Adrenal gland (tissue), 12 donors: ENCODE measurements around the gene CCDC138. TPM values are rescaled to one million over a fixed set of nuclear protein-coding genes. Genes with fewer than 3 reads are reported as not detected.

Source experiments
- DNase-seq, 7 donors: peaks; one replicate each; pipeline ENCODE4 v3.0.0-alpha.2; 2019 to 2020
- H3K27ac ChIP-seq, 5 donors: fragments of 200-600 bp; sonication (generic) in 4 of 5; 1 replicate in 3 of 5; 2 replicates in 2 of 5; pipeline versions ENCODE4 v1.5.1 to v1.8.0; 2016 to 2020; ENCODE audit warnings: mild to moderate bottlenecking in 1 of 5
- H3K27me3 ChIP-seq: fragments of 200-600 bp; 2 replicates; pipeline ENCODE4 v1.8.0; 2021
- H3K36me3 ChIP-seq, 2 donors: fragments of 200-600 bp; replicated peaks in 1 of 2; 1 replicate in 1 of 2; 2 replicates in 1 of 2; pipeline versions ENCODE4 v1.5.1 to v1.8.0; 2018 to 2022
- H3K4me1 ChIP-seq, 2 donors: fragments of 200-600 bp; replicated peaks in 1 of 2; 1 replicate in 1 of 2; 2 replicates in 1 of 2; pipeline versions ENCODE4 v1.5.1 to v1.8.0; 2018 to 2021
- H3K4me3 ChIP-seq, 4 donors: fragments of 200-600 bp; sonication (generic) in 3 of 4; one replicate each; pipeline ENCODE4 v1.5.1; 2016 to 2018
- H3K9me3 ChIP-seq, 3 donors: fragments of 200-600 bp; sonication (generic) in 1 of 3; replicated peaks in 1 of 3; 1 replicate in 2 of 3; 2 replicates in 1 of 3; pipeline versions ENCODE4 v1.5.1 to v1.8.0; 2016 to 2021
- CTCF ChIP-seq, 6 experiments: fragments of 450-650 bp in 4 of 6; fragments of 200-600 bp in 2 of 6; sonication (generic) in 1 of 6; IDR thresholded peaks; 1 replicate in 5 of 6; 2 replicates in 1 of 6; pipeline versions ENCODE4 v1.5.1 to v1.8.0; 2016 to 2021; ENCODE audit warnings: antibody characterized with exemption in 6 of 6, mild to moderate bottlenecking in 2 of 6, moderate library complexity in 1 of 6
- POLR2A ChIP-seq, 2 donors: fragments of 450-650 bp; IDR thresholded peaks; one replicate each; pipeline ENCODE4 v1.6.1; 2017; ENCODE audit warnings: antibody characterized with exemption in 2 of 2, mild to moderate bottlenecking in 2 of 2, moderate library complexity in 1 of 2
- WGBS, 4 donors: extraction: QIAGEN DNeasy Blood & Tissue Kit in 2 of 4; methylation state at CpG; one replicate each; pipeline versions ENCODE4 v1.1.5 to v1.1.7; 2013 to 2017; 5-methylcytosine and 5-hydroxymethylcytosine counted together
- intact Hi-C, 2 donors: fragments of 100-400 bp; cut with DNase I; formaldehyde crosslinking; loops; one replicate each; pipeline versions ENCODE4 v1.14.1 to v1.15.0; 2022 to 2023
- polyA plus RNA-seq, 3 donors: library from polyadenylated mRNA; stranded (reverse); fragments of 200-250 nt in 2 of 3; fragments of 350-450 nt in 1 of 3; fragmentation: Illumina TruSeq in 1 of 3; extraction: RNeasy Lipid Tissue Mini Kit (QIAGEN cat#74804) in 1 of 3; gene quantifications; one replicate each; pipeline ENCODE4 v1.2.3, GENCODE V29; 2013 to 2014
- total RNA-seq, 9 donors: library from RNA; depleted of rRNA in 4 of 9; stranded (reverse); fragments of >200 nt in 4 of 9; fragments of 120-200 nt in 1 of 9; fragmentation: NEBNext Ultra II Directional in 1 of 9; extraction: Animal tissue kit (Norgen Biotek cat#: 25700) in 1 of 9; gene quantifications; one replicate each; pipeline versions ENCODE4 v1.1.0 to v1.2.4, GENCODE V29; 2013 to 2023
- donor health status: healthy with polysubstance abuse.
- donor health status: Bipolar disorder and iron deficiency.
- donor health status: DM: yes; HTN: yes; CAD: no.
- donor health status: DM: no; HTN: no; CAD: no.
- donor health status: DM: no; HTN: no; CAD: no.
- donor health status: DM: yes; HTN: yes; CAD: no.

The CCDC138 gene
- total and polyA plus RNA-seq, 12 donors: 1.0 to 8.0 (median 2.1) TPM

GRCh38 chr2:108923019-108923700, 136.6 kb downstream of the CCDC138 start:
- no peaks in the 10 kb centered on the region for H3K9me3 ChIP-seq
- H3K36me3 ChIP-seq: no peaks in the 10 kb centered on the region
- DNase-seq: no peak
- no peaks in the 10 kb centered on the region for H3K27me3 ChIP-seq
- no peak for TF ChIP-seq POLR2A (IDR thresholded peaks at IDR 0.05)
- no peak for TF ChIP-seq CTCF (IDR thresholded peaks at IDR 0.05)
- intact Hi-C loops: loop anchor here in 1 of 2 donors (10.0 kb wide), 2 partner anchors 72 to 202 kb away; partner anchors contain the start of gene SH3RF3
- 78 to 88% (median 83%) methylated on average over 9 to 12 of the region's 12 CpGs for WGBS, 4 donors
- no peak overlapping the region for H3K27ac ChIP-seq
- H3K4me1 ChIP-seq: no peaks in the 10 kb centered on the region
- no peak overlapping the region for H3K4me3 ChIP-seq

- Histone ChIP-seq H3K4me3 (no peak overlapping the region), H3K27me3 (no peaks in the 10 kb centered on the region), H3K27ac (no peak overlapping the region), H3K4me1 (no peaks in the 10 kb centered on the region), H3K9me3 (no peaks in the 10 kb centered on the region), H3K36me3 (no peaks in the 10 kb centered on the region)
- 78 to 87% (median 84%) methylated on average over 12 to 13 of the region's 13 CpGs for WGBS, 4 donors
- DNase-seq: no peak
- intact Hi-C loops: loop anchor here in 1 of 2 donors (10.0 kb wide), 2 partner anchors 71 to 201 kb away; partner anchors contain the start of gene SH3RF3
- TF ChIP-seq POLR2A (IDR thresholded peaks at IDR 0.05) (no peak), CTCF (IDR thresholded peaks at IDR 0.05) (no peak)
These were observed 137.4 kb downstream of the CCDC138 start for GRCh38 chr2:108923736-108924579.

- Histone ChIP-seq H3K27ac (no peak overlapping the region), H3K36me3 (no peaks in the 10 kb centered on the region), H3K9me3 (no peaks in the 10 kb centered on the region), H3K4me3 (no peak overlapping the region), H3K4me1 (no peaks in the 10 kb centered on the region), H3K27me3 (no peaks in the 10 kb centered on the region)
- WGBS, 4 donors: 81 to 91% (median 88%) methylated on average over 14 of the region's 14 CpGs
- no peak for DNase-seq
- intact Hi-C loops: loop anchor here in 1 of 2 donors (5.0 to 10.0 kb wide), 3 partner anchors 70 to 588 kb away; partner anchors contain the start of gene SH3RF3
- TF ChIP-seq POLR2A (IDR thresholded peaks at IDR 0.05) (no peak), CTCF (IDR thresholded peaks at IDR 0.05) (no peak)
These were observed 138.1 kb downstream of the CCDC138 start for GRCh38 chr2:108924580-108925251.

- Histone ChIP-seq H3K27ac (no peak overlapping the region), H3K4me3 (no peak overlapping the region), H3K9me3 (no peaks in the 10 kb centered on the region), H3K36me3 (no peaks in the 10 kb centered on the region), H3K27me3 (no peaks in the 10 kb centered on the region), H3K4me1 (no peaks in the 10 kb centered on the region)
- no peak for DNase-seq
- TF ChIP-seq CTCF (IDR thresholded peaks at IDR 0.05) (no peak), POLR2A (IDR thresholded peaks at IDR 0.05) (no peak)
- 83 to 96% (median 89%) methylated on average over 5 to 6 of the region's 6 CpGs for whole genome bisulfite sequencing, 4 donors
- intact Hi-C loops: loop anchor here in 1 of 2 donors (5.0 to 10.0 kb wide), 3 partner anchors 70 to 587 kb away; partner anchors contain the start of gene SH3RF3
These were observed 138.7 kb downstream of the CCDC138 start for GRCh38 chr2:108925286-108925685.
